HG03342 (cell line): Measurements from ENCODE around the gene TSPAN2.

Experiments
- ATAC-seq: cut with Tn5 transposase; IDR thresholded peaks from one replicate; pipeline ENCODE4 v1.9.1; 2021; ENCODE audit warnings: mild to moderate bottlenecking, moderate library complexity; ENCODE audit not compliant: unreplicated experiment

Gene TSPAN2

DNA sequence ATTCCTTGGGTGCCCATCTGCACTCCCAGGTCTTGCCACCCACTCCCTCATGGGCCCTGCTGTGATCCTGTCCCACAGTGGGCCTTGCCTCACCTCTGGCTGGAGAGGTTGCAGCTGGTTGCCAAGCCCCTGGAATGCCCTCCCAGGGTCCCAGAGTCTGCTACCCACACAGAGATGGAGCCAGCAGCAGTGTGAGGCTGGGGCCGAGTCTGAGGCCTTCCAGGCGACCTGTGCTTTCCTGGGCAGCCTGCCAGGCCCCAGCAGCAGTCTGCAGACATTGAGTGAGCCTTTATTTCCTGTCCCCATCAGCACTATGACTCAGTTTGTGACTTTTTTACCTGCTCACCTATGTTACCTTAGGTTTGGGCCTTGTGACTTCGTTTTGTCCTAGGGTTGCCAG, 25.0 kb upstream of the TSPAN2 start:
- ATAC-seq: no peak

DNA sequence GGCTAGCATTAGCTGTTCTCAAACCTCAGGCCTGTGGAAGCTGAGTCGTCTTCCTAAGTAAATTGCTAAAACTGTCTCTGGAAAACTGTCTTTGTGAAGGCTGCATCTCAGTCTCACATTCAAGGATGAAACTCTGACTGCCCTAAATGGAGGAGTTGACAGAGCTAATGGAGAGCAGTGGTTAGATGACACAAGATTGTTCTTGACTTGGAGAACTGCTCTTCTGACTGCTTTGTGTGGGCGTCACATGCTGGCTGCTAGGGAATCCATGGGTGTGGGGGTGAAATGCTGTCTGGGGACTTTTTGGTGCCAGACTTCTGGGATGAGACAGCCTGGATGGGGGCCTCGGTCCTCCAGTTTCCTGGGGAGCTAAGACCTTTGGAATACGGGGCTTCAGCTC, 24.5 kb upstream of the TSPAN2 start:
- no peak for ATAC-seq

DNA sequence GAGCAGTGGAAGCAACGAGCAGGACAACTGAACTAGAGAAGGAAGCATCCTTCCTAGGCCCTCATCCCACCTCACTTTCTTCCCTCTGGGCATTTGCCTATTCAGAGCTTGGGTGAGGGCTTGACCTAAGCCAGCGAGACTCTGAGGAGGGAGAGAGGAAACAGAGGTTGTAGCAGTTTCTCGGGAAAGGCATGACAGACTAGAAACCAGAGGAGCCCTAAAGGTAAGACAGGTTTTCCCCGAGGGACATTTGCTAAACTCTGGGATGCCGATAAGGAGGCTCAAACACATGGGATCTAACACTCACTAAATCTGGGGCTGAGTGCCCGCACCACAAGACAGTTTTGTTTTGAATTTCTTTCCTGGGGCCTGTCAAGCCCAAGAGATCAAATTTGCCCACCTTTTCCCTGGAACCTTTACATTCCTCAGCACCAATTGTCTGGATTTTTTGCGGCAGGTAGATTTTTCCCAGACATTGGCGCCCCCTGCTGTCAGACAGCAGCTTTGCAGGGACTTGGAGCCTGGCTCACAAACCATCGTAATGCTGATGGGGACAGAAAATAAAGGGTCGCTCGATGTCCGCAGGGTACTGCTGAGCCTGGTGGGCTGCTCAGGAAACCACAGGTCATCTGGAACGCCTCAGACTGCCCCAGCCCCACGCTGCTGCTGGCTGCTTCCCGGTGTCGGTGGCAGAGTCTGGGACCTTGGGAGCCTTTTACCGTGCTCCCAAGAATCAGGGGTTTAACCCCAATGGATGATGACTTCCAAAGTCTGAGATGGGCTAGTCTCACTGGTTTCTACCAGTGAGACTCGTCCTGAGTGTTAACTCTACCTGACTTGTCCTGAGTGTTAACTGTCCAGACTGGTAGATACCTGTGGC, 23.4 kb upstream of the TSPAN2 start:
- no peak for ATAC-seq

- no peak for ATAC-seq
These were observed 18.4 kb upstream of the TSPAN2 start for GRCh38 chr1:115107516-115108260.

GRCh38 chr1:115105831-115106230, 16.5 kb upstream of the TSPAN2 start:
- ATAC-seq: no peak

DNA sequence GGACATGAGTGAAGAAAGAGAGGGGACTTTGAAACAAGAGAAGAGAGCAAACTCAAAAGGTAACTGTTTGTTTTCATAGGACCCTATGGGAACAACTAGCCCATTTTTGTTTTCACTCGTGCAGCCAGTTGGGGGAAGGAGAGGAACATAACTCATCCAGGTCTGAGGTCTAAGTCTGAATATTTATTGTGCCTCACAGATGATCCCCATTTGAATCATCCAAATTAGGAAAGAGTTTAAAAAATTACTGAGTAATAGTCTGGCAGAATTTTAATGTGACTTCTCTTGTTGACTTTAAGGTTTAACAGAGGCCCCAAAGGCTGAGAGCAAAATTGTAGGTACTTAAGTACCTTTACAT, 10.4 kb upstream of the TSPAN2 start:
- no peak for ATAC-seq

- ATAC-seq: peak; percentile 86
These were observed 9.8 kb upstream of the TSPAN2 start for GRCh38 chr1:115098979-115099692.

DNA sequence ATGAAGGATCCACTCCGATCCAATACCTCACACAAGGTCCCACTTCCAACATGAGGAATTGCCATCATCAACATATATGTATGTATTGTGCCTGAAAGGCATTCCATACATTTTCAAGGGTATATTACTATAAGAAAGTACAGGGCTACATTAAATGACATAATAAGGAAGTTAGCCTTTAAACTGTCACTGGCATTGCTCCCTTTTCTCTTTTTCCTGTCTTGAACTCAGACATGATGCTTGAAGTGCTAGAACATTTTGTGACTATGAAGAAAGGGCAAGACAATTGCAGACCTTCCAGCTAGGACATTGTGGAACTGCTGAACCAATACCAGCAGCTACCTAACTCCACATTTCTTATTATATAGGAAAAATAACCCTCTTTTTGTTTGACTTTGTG, 2.9 kb upstream of the TSPAN2 start:
- ATAC-seq: no peak

GRCh38 chr1:115091572-115091971, 2.3 kb upstream of the TSPAN2 start:
- ATAC-seq: no peak

GRCh38 chr1:115090956-115091355, 1.7 kb upstream of the TSPAN2 start:
- no peak for ATAC-seq

- ATAC-seq: no peak
These were observed 1.2 kb upstream of the TSPAN2 start for GRCh38 chr1:115090540-115090939.

DNA sequence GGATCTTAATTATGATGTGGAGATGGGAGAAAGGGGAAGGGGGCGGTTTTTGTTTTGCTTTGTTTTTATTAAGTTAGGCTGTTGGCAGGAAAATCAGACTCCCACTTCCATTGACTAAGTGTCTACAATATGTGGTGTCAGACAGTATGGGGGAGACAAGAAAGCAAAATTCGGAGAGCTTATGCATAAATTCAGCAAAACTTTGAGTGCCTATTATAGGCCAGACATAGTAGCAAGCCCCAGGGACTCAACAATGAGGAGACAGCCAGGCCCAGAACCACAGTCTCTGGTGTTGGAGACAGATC, 835 bp upstream of the TSPAN2 start:
- no peak for ATAC-seq

DNA sequence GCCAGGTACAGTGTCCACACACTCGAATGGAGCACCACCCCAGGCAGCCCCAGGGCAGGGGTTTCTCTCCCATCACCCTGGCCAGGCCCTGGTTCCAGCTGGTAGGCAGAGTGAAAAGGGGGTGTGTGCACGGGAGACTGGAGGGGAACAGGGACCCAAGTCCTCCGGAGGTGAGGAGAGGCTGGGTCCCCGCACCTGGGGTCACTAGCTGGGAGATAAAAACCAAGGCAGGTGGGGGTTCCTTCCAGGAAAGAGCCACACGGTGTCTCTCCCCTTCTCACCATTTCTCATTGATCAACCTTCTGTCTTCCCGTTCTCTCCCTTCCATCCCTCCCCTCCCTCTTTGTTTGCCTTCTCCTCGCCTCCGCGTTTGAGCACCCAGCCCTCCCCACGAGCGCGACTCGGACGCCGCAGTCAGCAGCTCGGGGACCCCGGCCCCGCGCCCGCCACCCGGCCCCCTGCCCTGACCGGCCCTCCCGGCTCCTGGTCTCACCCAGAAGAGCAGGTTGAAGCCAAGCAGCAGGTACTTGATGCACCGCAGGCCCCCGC, 358 bp downstream of the TSPAN2 start:
- ATAC-seq: no peak

DNA sequence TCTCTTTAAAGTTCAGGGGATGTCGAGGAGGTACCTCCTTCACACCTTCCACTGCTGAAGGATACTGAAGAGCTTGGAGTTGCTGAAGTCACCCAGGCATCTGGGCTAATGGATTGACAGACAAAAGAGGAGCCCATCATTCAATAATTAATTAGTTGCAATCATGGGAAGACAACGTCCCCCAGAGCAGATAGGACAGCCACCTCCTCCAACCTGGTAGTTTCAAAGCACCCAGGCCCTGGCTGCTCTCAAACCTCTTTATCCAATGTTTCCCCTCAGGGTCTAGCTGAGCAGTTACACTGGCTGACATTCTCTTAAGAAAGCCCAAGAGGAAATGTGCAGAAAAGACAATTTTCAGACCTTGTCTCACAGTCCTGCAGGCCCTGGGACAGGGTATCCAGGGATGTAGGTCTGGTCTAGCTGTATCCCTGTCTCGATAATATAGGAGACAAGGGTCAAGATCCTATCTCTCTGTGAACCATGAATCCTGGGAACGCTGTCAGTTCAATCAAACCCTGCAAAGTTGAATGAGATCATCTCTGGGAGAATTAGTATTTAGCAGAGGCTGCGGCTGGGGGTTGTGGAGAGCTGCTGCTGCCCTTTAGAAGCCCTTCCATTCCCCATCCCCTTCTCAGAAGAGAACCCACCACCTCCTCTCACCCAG, 1.1 kb downstream of the TSPAN2 start:
- ATAC-seq: no peak

GRCh38 chr1:115086176-115086830, 3.0 kb downstream of the TSPAN2 start:
- ATAC-seq: no peak

DNA sequence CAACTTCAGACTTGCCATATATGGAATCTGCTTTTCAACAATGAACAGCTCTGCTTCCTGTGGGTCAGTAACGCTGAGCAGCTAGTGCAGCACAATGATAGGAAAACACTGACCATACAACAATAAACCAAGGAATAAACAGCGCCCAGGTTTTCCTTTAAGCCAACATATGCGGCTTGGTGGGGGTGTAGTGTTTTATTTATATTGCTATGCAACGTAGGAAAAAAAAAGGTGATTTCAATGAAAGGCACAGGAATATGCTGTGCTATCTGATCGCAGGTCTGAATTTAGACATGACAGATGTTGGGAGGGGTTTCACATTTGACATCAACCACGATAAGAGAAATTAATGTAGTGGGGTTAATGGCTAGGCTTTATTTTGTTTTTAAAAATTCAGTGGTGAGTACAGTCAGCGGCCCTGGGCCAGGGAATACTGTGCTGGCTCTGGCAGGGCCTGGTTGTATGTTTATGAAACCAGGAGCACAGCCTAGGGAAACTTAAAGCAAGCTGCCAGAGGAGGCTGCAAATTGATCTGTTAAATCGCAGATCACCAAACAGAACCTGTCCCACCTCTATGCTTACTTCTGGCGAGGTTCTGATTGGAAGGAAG, 4.3 kb downstream of the TSPAN2 start:
- no peak for ATAC-seq

DNA sequence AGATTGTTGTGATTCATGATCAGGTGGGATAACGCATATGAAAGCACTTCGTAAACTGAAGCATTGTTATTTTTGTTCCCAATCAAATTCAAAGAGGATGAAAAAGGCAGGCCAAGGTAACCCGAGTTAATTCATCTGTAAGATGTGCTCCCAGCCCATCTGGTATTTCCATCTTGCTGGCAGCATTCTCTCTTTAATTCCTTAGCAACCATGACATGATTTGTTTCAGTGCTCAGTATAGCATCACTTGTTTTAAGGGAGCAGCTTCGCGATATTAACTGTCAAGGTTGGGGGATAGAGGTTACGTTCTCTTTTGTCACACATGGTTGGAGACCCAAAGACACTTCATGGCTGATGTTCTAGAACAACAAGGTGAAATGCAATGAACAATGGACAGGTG, 6.4 kb downstream of the TSPAN2 start:
- no peak for ATAC-seq

GRCh38 chr1:115078708-115079107, 10.6 kb downstream of the TSPAN2 start:
- ATAC-seq: no peak

GRCh38 chr1:115077984-115078330, 11.3 kb downstream of the TSPAN2 start:
- ATAC-seq: no peak

DNA sequence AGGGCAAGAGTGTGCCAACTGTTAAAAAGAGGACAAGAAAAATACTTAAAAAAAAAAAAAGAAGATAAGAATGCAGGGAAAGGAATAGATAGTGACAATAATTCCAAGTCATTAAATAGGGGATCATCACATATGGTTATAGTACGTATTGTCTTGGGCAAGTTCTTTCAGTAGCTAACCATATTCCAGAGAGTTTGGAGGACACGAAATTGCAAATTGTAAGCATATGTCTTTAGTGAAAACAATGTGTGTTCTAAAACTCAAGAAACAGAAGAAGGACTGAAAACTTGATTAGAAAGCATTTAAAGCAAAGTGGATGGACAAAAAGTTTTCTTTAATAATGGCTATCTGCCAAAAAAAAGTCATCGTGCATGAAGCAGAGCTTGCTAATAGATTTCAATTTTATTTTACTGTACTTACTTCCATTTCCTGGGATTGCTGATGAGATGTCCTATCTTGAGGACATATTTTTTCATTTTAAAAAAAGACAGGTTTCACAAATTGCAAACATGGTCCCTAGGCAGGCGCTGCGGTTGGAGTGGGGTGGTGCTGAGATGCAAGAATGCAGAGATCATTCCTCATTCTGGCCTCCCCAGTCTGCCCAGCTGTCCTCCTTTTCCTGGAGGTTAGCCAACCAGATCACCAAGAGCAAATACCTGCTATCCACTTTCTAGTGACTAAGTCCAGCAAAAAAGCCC, 11.9 kb downstream of the TSPAN2 start:
- ATAC-seq: no peak
